Pancreas (tissue), 10 donors: ENCODE data around the gene PLEKHG5. TPM values are rescaled to one million over a fixed set of nuclear protein-coding genes. Genes with fewer than 3 reads are reported as not detected.

Experiments
- ATAC-seq, 4 donors: fragments of 200-7000 bp; cut with Tn5 transposase; one replicate each; pipeline versions ENCODE4 v1.8.0 to v1.9.1; 2020; ENCODE audit warnings: mild to moderate bottlenecking in 4 of 4, moderate library complexity in 4 of 4
- DNase-seq, 6 donors: peaks; one replicate each; pipeline ENCODE4 v3.0.0-alpha.2; 2020
- FAIRE-seq: peaks from 2 replicates; lab custom pipeline; 2012; peaks lifted over from hg19 to GRCh38; lab: Jason Lieb, UNC
- H3K27ac ChIP-seq, 4 donors: fragments of 200-600 bp; sonication (generic); 1 replicate in 3 of 4; 2 replicates in 1 of 4; pipeline versions ENCODE4 v1.5.0 to v1.8.0; 2020
- H3K27me3 ChIP-seq, 4 donors: fragments of 200-600 bp; one replicate each; pipeline ENCODE4 v1.8.0; 2021
- H3K36me3 ChIP-seq, 3 donors: fragments of 200-600 bp; sonication (generic) in 1 of 3; one replicate each; pipeline versions ENCODE4 v1.5.0 to v1.8.0; 2020 to 2021
- H3K4me1 ChIP-seq, 3 donors: fragments of 200-600 bp; one replicate each; pipeline ENCODE4 v1.8.0; 2021
- H3K4me3 ChIP-seq, 4 donors: fragments of 200-600 bp; sonication (generic) in 2 of 4; one replicate each; pipeline versions ENCODE4 v1.5.0 to v1.8.0; 2020 to 2021
- H3K9me3 ChIP-seq, 4 donors: fragments of 200-600 bp; one replicate each; pipeline ENCODE4 v1.8.0; 2021
- CTCF ChIP-seq, 4 donors: fragments of 200-600 bp; sonication (generic) in 3 of 4; IDR thresholded peaks; one replicate each; pipeline versions ENCODE4 v1.5.0 to v1.8.0; 2021; ENCODE audit warnings: antibody characterized with exemption in 4 of 4
- WGBS, 2 donors: extraction: QIAGEN DNeasy Blood & Tissue Kit; methylation state at CpG; one replicate each; pipeline ENCODE4 v1.1.7; 2013; 5-methylcytosine and 5-hydroxymethylcytosine counted together
- intact Hi-C, 3 donors: fragments of 100-400 bp; cut with DNase I; formaldehyde crosslinking; loops; one replicate each; pipeline versions ENCODE4 v1.11.1 to v1.14.2; 2022
- polyA plus RNA-seq, 2 donors: library from polyadenylated mRNA; stranded (reverse); fragments of 200-250 nt; gene quantifications; one replicate each; pipeline ENCODE4 v1.2.3, GENCODE V29; 2013
- total RNA-seq, 6 donors: library from RNA; stranded (reverse); fragmentation: NEBNext Ultra II Directional in 4 of 6; extraction: Animal tissue kit (Norgen Biotek cat#: 25700) in 4 of 6; gene quantifications; one replicate each; pipeline versions ENCODE4 v1.2.1 to v1.2.4, GENCODE V29; 2021 to 2023
- donor health status: healthy with polysubstance abuse.
- donor health status: DM: no; HTN: no; CAD: no; lungs with moderate emphysema.
- donor health status: DM: no; HTN: no; CAD: no.
- donor health status: control.
- donor health status: control.
- donor health status: Bipolar disorder and iron deficiency.
- donor health status: DM: yes; HTN: yes; CAD: no.
- donor health status: DM: no; HTN: no; CAD: no.
- donor health status: DM: no; HTN: no; CAD: no.
- donor health status: DM: yes; HTN: yes; CAD: no.

PLEKHG5 gene
- total and polyA plus RNA-seq, 8 donors = 1.5 to 7.3 (median 2.8) TPM

GRCh38 chr1:6473974-6474814, 17.3 kb downstream of the PLEKHG5 start:
- TF ChIP-seq CTCF (IDR thresholded peaks at IDR 0.05) = no peak
- H3K27me3 ChIP-seq = no peaks in the 10 kb centered on the region
- no peak for FAIRE-seq
- no peaks in the 10 kb centered on the region for H3K36me3 ChIP-seq
- WGBS, 2 donors = 80 to 87% methylated on average over 33 of the region's 33 CpGs
- H3K4me3 ChIP-seq = no peak overlapping the region
- intact Hi-C loops = no loop called here
- ATAC-seq = no peak
- H3K4me1 ChIP-seq = no peaks in the 10 kb centered on the region
- H3K9me3 ChIP-seq = no peaks in the 10 kb centered on the region
- DNase-seq = peak in 2 of 6 donors; percentile 15 to 58
- H3K27ac ChIP-seq = no peak overlapping the region

- intact Hi-C loops = no loop called here
- no peaks in the 10 kb centered on the region for H3K9me3 ChIP-seq
- TF ChIP-seq CTCF (IDR thresholded peaks at IDR 0.05) = no peak
- no peak overlapping the region for H3K4me3 ChIP-seq
- DNase-seq = peak in 1 of 6 donors; percentile 65
- H3K36me3 ChIP-seq = no peaks in the 10 kb centered on the region
- no peaks in the 10 kb centered on the region for H3K27me3 ChIP-seq
- no peak overlapping the region for H3K27ac ChIP-seq
- no peak for ATAC-seq
- 92 to 95% methylated on average over 17 to 18 of the region's 18 CpGs for WGBS, 2 donors
- no peaks in the 10 kb centered on the region for H3K4me1 ChIP-seq
- FAIRE-seq = no peak
Observed at GRCh38 chr1:6473156-6473555, 18.3 kb downstream of the PLEKHG5 start.

DNA sequence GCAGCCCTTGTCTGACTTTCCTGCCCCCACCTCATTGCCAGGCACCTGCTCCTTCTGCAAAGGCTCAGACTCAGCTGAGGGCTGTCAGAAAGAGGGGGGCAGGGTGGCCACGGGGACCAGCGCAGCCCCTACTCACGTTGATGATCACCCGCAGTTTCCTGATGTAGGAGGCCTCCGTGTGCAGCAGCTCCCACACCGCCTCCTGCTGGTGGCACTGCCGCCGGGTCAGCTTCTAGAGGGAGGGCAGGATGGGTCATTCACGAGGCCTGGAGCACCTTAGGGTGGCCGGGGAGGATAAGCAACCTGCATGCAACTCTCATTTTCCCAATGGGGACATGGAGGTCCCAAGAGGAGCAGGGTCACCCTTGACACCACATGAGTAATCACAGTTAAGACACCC, 19.1 kb downstream of the PLEKHG5 start:
- H3K27ac ChIP-seq = no peak overlapping the region
- FAIRE-seq = no peak
- no peak for DNase-seq
- no peak for ATAC-seq
- H3K4me3 ChIP-seq = no peak overlapping the region
- no peak for TF ChIP-seq CTCF (IDR thresholded peaks at IDR 0.05)
- H3K9me3 ChIP-seq = no peaks in the 10 kb centered on the region
- WGBS, 2 donors = 87 to 89% methylated on average over 10 of the region's 10 CpGs
- intact Hi-C loops = no loop called here
- no peaks in the 10 kb centered on the region for H3K4me1 ChIP-seq
- H3K36me3 ChIP-seq = no peaks in the 10 kb centered on the region
- no peaks in the 10 kb centered on the region for H3K27me3 ChIP-seq

- Histone ChIP-seq H3K4me3 (no peak overlapping the region), H3K27ac (no peak overlapping the region), H3K27me3 (no peaks in the 10 kb centered on the region), H3K36me3 (no peaks in the 10 kb centered on the region), H3K4me1 (no peaks in the 10 kb centered on the region), H3K9me3 (no peaks in the 10 kb centered on the region)
- FAIRE-seq (no peak), ATAC-seq (peak in 2 of 4 donors; percentile 46 to 59), DNase-seq (peak in 1 of 6 donors; percentile 14)
- WGBS, 2 donors = 91 to 99% methylated on average over 6 to 7 of the region's 7 CpGs
- intact Hi-C loops = no loop called here
- TF ChIP-seq CTCF (IDR thresholded peaks at IDR 0.05) = no peak
Observed at GRCh38 chr1:6471970-6472368, 19.5 kb downstream of the PLEKHG5 start.
